GM19324 (cell line): ENCODE measurements around the gene RAPGEFL1.
A peak's percentile ranks its signal among the peaks of the same experiment; 100 is the strongest.
"Not testable (repeated sequence)": the region's sequence is repeated elsewhere in the genome, so short reads cannot be mapped to it uniquely, and the experiment has no call there.

ENCODE experiments used
- ATAC-seq: cut with Tn5 transposase; IDR thresholded peaks from one replicate; pipeline ENCODE4 v1.9.1; 2021; ENCODE audit warnings: mild to moderate bottlenecking, moderate library complexity; ENCODE audit not compliant: unreplicated experiment, low FRiP score

RAPGEFL1 gene

GRCh38 chr17:40177275-40177874, at the start of gene RAPGEFL1:
Gene RAPGEFL1, plus strand, starts transcription at chr17:40177470. Its CDS starts 392 bp downstream, at chr17:40177862.
- peak; percentile 49 for ATAC-seq

GRCh38 chr17:40129498-40129897, 47.8 kb upstream of the RAPGEFL1 start:
- ATAC-seq, result no peak

- no peak for ATAC-seq
These were observed 46.8 kb upstream of the RAPGEFL1 start for GRCh38 chr17:40130352-40131042.

GRCh38 chr17:40134184-40134583, 43.1 kb upstream of the RAPGEFL1 start:
- no peak for ATAC-seq

GRCh38 chr17:40135817-40136216, 41.5 kb upstream of the RAPGEFL1 start:
- no peak for ATAC-seq

GRCh38 chr17:40139566-40140058, 37.7 kb upstream of the RAPGEFL1 start:
- peak; percentile 7 for ATAC-seq

GRCh38 chr17:40143166-40143565, 34.1 kb upstream of the RAPGEFL1 start:
- ATAC-seq, result not testable (repeated sequence)

- ATAC-seq, result no peak
These were observed 31.8 kb upstream of the RAPGEFL1 start for GRCh38 chr17:40145476-40145875.

GRCh38 chr17:40148527-40148926, 28.7 kb upstream of the RAPGEFL1 start:
- no peak for ATAC-seq

GRCh38 chr17:40150276-40150675, 27.0 kb upstream of the RAPGEFL1 start:
- ATAC-seq, result no peak

GRCh38 chr17:40151414-40151963, 25.8 kb upstream of the RAPGEFL1 start:
- no peak for ATAC-seq

- no peak for ATAC-seq
These were observed 23.6 kb upstream of the RAPGEFL1 start for GRCh38 chr17:40153603-40154236.

GRCh38 chr17:40157973-40158372, 19.3 kb upstream of the RAPGEFL1 start:
- ATAC-seq, result no peak

GRCh38 chr17:40158438-40159013, 18.7 kb upstream of the RAPGEFL1 start:
- no peak for ATAC-seq

- no peak for ATAC-seq
These were observed 17.8 kb upstream of the RAPGEFL1 start for GRCh38 chr17:40159456-40159855.

GRCh38 chr17:40167685-40168261, 9.5 kb upstream of the RAPGEFL1 start:
- no peak for ATAC-seq

- no peak for ATAC-seq
These were observed 8.9 kb upstream of the RAPGEFL1 start for GRCh38 chr17:40168262-40168832.

- ATAC-seq, result no peak
These were observed 6.9 kb upstream of the RAPGEFL1 start for GRCh38 chr17:40170325-40170724.

GRCh38 chr17:40171750-40172149, 5.5 kb upstream of the RAPGEFL1 start:
- ATAC-seq, result no peak

- ATAC-seq, result no peak
These were observed 4.0 kb upstream of the RAPGEFL1 start for GRCh38 chr17:40173091-40173777.
